HL-60/S4 (cell line): ENCODE results near the gene PYGO2.
"Not testable (repeated sequence)": the region's sequence is repeated elsewhere in the genome, so short reads cannot be mapped to it uniquely, and the experiment has no call there.

Experiments used
- in situ Hi-C: fragments of 300-500 bp; cut with MboI; formaldehyde crosslinking; loops from 2 replicates; pipeline ENCODE4 v1.14.3; 2022; ENCODE audit warnings: low sequenced_read_pairs

The PYGO2 gene

GRCh38 chr1:154982897-154983648 lies 21.5 kb upstream of the PYGO2 start, which contains the start of gene FLAD1:
Gene FLAD1, plus strand, starts transcription at chr1:154983344. Its CDS starts 351 bp downstream, at chr1:154983695.
- in situ Hi-C loops = no loop called here

- in situ Hi-C loops = no loop called here
Measured at GRCh38 chr1:154982341-154982740, 20.8 kb upstream of the PYGO2 start.

GRCh38 chr1:154978360-154978759 lies 16.8 kb upstream of the PYGO2 start:
- in situ Hi-C loops = no loop called here

- in situ Hi-C loops = not testable (repeated sequence)
Measured at GRCh38 chr1:154977762-154978161, 16.2 kb upstream of the PYGO2 start.

- in situ Hi-C loops = no loop called here
Measured at GRCh38 chr1:154975409-154976059, 14.0 kb upstream of the PYGO2 start.

GRCh38 chr1:154974808-154975408 lies 13.3 kb upstream of the PYGO2 start:
- in situ Hi-C loops = no loop called here

GRCh38 chr1:154974102-154974807 lies 12.7 kb upstream of the PYGO2 start, which contains the start of gene CKS1B:
Gene CKS1B, plus strand, starts transcription at chr1:154974681. Its CDS starts 65 bp downstream, at chr1:154974746.
- in situ Hi-C loops = no loop called here

- in situ Hi-C loops = no loop called here
Measured at GRCh38 chr1:154973344-154974101, 11.9 kb upstream of the PYGO2 start.

GRCh38 chr1:154972517-154973343 lies 11.1 kb upstream of the PYGO2 start:
- in situ Hi-C loops = no loop called here

GRCh38 chr1:154972213-154972516 lies 10.6 kb upstream of the PYGO2 start:
- in situ Hi-C loops = no loop called here

- in situ Hi-C loops = no loop called here
Measured at GRCh38 chr1:154971341-154971998, 9.9 kb upstream of the PYGO2 start.

- in situ Hi-C loops = no loop called here
Measured at GRCh38 chr1:154970631-154971340, 9.2 kb upstream of the PYGO2 start, which contains the start of gene SHC1. Gene SHC1, minus strand, starts transcription at chr1:154970747. Its CDS starts 221 bp downstream, at chr1:154970526.

GRCh38 chr1:154969860-154970452 lies 8.4 kb upstream of the PYGO2 start:
- in situ Hi-C loops = no loop called here

- in situ Hi-C loops = no loop called here
Measured at GRCh38 chr1:154969246-154969645, 7.7 kb upstream of the PYGO2 start.

- in situ Hi-C loops = no loop called here
Measured at GRCh38 chr1:154968731-154969130, 7.1 kb upstream of the PYGO2 start.

- in situ Hi-C loops = no loop called here
Measured at GRCh38 chr1:154967331-154967950, 5.9 kb upstream of the PYGO2 start.

GRCh38 chr1:154966111-154966510 lies 4.5 kb upstream of the PYGO2 start:
- in situ Hi-C loops = no loop called here

GRCh38 chr1:154964359-154964758 lies 2.8 kb upstream of the PYGO2 start:
- in situ Hi-C loops = no loop called here
